Measurements from ENCODE around the gene GASK1A.
"Not testable (repeated sequence)": the region's sequence is repeated elsewhere in the genome, so short reads cannot be mapped to it uniquely, and the experiment has no call there.

The GASK1A gene

GRCh38 chr3:42979044-42979972 lies at the start of gene GASK1A:
GASK1A (plus strand) TSS chr3:42979311; CDS start chr3:42979643, 332 bp downstream.
- no peak for FAIRE-seq

GRCh38 chr3:42934111-42934510 lies 45.0 kb upstream of the GASK1A start:
- FAIRE-seq = no peak

- FAIRE-seq = no peak
These were observed 44.2 kb upstream of the GASK1A start for GRCh38 chr3:42934910-42935309.

GRCh38 chr3:42935472-42935871 lies 43.6 kb upstream of the GASK1A start:
- FAIRE-seq = no peak

- no peak for FAIRE-seq
These were observed 42.7 kb upstream of the GASK1A start for GRCh38 chr3:42936157-42936981.

DNA sequence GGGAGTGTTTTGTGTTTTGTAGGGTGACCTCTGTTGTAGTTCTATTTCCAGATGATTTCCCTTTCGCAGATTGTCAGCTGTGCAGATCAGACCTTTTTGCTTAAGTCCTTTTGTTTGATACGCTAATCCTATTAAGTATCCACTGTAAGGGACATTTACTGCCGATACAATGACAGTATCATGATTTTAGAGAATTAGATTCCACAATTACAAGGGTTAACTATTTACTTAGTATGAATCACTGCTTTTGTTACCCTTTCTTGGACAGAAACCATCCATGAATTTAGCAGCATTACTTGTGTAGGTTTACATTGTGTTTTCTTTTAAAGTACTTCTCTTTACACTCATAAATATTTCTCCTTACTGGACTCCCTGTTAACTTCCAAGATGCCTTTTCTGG lies 41.8 kb upstream of the GASK1A start:
- no peak for FAIRE-seq

DNA sequence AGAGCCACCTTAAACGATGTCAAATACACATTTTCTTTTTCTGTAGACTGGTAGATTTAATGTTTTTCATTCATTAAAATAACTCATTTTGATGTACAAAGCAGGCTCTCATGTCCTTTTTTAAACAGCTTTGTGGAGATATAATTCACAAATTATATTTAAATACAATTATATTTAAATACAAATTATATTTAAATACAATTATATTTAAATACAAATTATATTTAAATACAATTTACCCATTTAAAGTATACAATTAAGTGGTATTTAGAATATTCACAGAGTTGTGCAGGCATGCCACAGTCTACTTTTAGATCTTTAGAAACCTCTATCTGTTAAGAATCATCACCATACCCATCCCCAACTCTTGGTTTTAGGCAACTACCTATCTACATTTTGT lies 36.4 kb upstream of the GASK1A start:
- FAIRE-seq = no peak

DNA sequence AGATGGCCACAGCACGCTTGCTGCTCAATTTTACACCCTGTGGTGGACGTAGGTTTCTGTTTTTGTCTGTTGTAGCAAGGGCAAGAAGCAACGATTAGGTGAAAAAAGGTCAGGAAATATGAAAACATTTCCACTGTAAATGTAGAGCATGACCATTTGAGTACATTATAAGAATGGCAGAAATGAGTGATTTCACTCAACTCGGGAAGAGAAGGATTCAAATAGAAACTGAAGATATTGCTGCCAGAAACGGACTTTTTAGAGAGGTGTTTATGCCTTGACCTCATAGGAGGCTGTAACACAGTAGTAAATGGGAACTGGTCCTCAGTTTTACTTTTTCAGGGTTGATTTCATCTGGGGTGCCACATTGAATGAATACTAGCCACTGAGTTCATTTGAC lies 33.1 kb upstream of the GASK1A start:
- FAIRE-seq = no peak

- FAIRE-seq = no peak
These were observed 21.5 kb upstream of the GASK1A start for GRCh38 chr3:42957573-42957972.

DNA sequence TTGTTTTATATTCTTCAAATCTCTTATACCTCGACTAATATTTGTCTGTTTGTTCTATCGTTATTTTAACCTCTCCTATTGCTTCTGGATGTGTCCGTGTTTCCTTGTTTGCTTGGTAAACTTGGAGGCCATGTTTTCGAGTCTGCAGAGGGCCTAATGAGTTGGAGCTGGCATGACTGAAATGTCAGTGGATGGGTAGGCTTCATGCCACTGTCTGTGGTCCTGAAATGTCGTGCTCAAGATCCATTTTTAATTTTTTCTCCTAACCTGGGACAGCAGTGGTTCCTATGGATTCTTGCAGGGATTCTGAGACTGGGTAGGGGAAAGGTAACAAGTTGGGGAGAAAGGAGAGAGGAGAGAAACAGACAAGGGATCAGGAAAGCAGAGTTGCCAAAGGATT lies 18.8 kb upstream of the GASK1A start:
- FAIRE-seq = no peak

GRCh38 chr3:42960786-42961185 lies 18.3 kb upstream of the GASK1A start:
- no peak for FAIRE-seq

GRCh38 chr3:42961633-42962032 lies 17.5 kb upstream of the GASK1A start:
- peak; percentile 95 for FAIRE-seq

DNA sequence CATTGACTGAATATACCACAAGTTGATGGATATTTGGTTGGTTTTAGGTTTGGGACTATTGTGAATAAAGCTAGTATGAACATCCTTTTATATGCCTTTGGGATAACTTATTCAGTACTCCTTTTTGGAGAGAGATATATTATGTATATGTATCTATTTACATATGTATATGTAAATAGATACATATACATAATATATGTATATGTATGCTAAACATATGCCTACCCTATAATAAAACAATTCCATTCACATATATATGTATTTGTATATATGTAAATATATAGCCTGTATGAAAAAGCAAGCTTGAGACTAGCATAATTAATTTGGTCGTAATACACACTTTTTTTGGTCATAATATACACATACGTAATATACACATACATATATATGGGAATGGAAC lies 15.8 kb upstream of the GASK1A start:
- no peak for FAIRE-seq

- no peak for FAIRE-seq
These were observed 14.8 kb upstream of the GASK1A start for GRCh38 chr3:42964266-42964665.

DNA sequence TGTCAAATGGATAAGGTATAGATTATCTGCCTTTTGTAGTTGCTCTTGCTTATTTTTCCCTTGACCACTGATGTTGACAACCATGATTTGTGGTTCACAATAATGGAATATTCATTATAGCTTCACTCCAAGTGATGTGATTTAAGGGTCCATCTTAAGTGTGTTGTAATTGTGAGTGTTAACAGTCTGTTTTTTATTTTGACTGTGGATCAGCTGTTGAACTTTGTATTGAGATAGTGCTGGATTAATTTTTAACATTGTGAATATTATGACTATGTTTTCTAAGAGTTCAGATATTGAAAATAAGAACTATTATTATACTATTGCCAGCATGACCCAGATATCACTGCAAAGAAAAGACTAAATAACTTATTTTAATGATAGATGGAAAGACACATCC lies 8.6 kb upstream of the GASK1A start:
- FAIRE-seq = no peak

DNA sequence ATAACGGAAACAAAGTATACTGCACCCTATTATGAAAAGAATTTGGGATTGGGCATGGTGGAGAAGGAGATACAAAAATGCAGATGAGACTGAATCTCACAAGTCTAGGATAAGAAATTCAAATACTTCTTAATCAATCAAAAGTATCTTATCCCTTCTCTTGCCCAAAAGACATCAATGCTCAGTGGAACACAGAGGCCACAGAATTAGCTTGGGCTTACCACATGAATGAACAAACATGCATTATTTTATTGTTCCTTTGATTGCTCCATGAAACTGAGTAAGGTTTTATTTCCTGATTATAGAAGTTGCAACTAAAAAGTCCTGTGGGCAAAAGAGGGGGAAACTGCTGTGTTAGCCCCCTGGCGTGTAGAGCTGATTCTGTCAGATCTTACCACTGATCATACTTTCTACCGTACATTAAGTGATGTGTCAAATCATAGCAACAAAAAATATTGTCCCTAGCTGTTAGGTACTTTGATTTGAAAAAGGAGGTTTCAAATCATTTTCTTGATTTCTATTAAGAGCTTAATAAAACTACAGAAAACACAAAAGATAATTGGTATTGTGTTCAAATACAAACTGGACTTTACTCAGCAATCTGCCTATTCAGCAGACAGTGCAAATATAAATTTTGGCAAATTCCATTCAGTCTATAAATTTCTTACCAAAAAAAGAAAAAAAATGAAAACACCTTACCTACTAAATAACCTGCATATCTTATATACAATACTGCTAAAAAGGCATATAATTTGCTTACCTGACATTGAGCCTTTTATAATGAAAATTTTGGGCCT lies 7.9 kb upstream of the GASK1A start:
- no peak for FAIRE-seq

- not testable (repeated sequence) for FAIRE-seq
These were observed 4.2 kb upstream of the GASK1A start for GRCh38 chr3:42974906-42975305.

DNA sequence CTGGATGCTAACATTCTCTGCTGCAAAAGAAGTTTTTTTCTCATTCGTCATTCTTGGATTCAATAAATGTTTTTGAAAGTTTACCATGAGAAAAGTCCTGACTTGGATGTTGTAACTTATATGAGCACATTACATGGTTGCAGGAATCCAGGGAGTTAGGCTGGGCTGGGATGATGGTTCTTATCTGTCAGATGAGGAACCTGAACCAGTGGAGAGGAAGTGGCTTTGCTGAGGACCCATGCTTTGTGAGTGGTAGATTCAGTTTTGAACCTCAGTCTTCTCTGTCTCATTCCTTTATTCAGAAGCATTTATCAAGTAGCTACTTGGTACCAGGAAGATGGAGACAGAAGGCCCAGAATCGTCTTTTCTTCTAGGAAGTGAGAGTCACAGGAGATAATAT lies 3.7 kb upstream of the GASK1A start:
- no peak for FAIRE-seq

GRCh38 chr3:42975955-42976354 lies 3.2 kb upstream of the GASK1A start:
- FAIRE-seq = no peak

DNA sequence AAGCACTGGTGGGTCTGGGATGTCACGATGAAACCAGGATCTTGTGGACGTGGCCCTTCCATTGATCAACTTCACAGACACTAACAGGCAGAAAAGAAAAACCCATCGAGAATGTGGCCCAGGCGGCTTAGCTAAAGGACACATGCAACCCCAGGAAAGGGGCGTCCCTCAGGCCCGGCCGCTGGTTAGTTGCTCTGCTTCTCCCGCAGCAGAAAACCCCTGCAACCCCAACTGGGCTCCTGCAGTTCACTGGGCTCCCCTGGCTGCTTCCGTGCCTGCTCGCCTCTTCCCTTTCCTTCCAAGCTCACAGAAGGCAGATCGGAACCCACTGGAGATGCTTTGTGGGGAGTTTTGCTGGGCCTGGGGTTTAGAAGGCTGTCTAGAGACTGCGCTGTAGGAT lies 1.1 kb downstream of the GASK1A start:
- no peak for FAIRE-seq

- FAIRE-seq = no peak
These were observed 1.8 kb downstream of the GASK1A start for GRCh38 chr3:42980909-42981308.

DNA sequence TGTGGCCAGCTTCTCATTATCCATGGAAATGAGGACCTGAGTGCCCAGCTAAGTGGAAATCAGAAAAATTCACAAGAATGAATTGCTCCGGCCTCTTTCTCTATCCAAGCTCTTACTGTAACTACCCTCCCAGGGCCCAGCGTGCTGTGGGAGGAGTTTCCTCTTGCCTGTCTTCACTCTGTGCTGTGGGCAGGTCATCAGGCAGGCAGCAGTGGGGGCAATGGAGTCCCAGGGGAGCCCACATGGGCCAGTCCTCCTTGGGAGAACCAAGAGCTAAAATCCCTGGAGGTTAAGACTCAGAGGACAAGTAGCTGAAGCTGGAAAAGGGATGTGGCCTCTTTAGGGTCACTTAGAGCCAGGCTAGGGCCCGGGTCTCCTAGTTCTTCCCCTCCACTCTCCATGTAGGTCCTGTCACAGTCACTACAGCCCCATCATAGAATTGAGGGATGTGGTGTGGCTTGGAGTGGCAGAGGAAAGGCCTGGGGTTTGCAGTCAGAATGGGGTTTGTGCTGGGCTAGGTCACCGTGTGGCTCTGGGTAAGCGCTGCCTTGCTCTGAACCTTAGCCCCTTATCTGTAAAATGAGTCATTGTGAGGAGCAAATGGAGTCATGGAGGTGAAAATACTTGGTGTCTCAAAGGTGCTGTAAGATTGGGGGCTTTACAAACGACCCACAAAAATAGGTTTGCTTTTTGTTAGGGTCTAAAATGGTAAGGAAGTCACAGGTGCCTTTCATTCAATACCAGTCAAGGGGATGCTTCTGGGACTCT lies 3.7 kb downstream of the GASK1A start:
- FAIRE-seq = no peak
